DOHH2 (cell line): Measurements from ENCODE around the gene IGFALS.

Experiments
- EZH2phosphoT487 ChIP-seq: fragments of 200-600 bp; sonication (generic); IDR thresholded peaks from 2 replicates; pipeline ENCODE4 v1.6.1; 2017; ENCODE audit warnings: borderline replicate concordance, mild to moderate bottlenecking, antibody characterized with exemption, low read length, moderate library complexity, mixed read lengths
- TF ChIP-seq, protein P1 (sequence below): fragments of 200-600 bp; sonication (generic); IDR thresholded peaks from one replicate; pipeline ENCODE4 v1.5.1; 2014; ENCODE audit warnings: antibody characterized with exemption, mild to moderate bottlenecking, low read depth, low read length; ENCODE audit not compliant: poor library complexity, severe bottlenecking

DNA sequence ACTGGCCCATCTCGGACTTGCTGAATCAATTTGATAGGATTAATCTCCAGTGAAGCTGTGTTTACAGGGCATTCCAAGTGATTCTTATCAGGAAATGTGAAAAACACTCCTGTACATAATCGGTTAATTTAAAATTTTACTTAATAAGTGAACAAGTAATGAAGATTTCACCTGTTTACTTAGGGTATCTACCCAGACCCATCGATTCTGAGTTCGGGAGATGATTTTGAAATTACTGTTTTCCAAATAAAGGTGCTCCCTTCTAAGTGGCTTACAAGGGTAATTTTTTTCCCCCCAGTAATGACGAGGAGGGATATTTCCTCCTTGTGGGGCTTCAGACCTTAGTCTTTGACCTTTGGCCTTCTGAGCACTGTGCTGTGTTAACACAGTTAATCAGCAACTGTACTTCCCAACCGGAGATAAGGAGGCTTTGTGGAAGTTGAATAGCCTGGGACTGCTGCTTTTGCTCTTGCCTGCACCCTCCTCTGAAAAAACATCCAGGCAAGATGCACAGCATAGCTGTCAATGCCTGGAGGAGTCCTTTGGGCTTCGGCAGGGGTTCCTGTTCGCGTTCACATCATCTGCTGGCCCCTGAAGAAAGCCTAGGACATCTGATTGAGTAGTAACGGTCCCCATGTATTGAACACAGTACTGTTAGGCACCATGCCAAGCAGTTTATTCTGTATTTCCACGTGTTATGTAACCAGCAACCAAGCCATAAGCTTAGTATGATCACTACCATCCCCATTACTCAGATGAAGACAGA, 35.3 kb upstream of the IGFALS start:
- TF ChIP-seq, protein P1, sequence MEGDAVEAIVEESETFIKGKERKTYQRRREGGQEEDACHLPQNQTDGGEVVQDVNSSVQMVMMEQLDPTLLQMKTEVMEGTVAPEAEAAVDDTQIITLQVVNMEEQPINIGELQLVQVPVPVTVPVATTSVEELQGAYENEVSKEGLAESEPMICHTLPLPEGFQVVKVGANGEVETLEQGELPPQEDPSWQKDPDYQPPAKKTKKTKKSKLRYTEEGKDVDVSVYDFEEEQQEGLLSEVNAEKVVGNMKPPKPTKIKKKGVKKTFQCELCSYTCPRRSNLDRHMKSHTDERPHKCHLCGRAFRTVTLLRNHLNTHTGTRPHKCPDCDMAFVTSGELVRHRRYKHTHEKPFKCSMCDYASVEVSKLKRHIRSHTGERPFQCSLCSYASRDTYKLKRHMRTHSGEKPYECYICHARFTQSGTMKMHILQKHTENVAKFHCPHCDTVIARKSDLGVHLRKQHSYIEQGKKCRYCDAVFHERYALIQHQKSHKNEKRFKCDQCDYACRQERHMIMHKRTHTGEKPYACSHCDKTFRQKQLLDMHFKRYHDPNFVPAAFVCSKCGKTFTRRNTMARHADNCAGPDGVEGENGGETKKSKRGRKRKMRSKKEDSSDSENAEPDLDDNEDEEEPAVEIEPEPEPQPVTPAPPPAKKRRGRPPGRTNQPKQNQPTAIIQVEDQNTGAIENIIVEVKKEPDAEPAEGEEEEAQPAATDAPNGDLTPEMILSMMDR = no peak
- no peak for TF ChIP-seq EZH2phosphoT487
